OCI-LY7 (cell line): ENCODE measurements around the gene HOTAIR. TPM values are rescaled to one million over a fixed set of nuclear protein-coding genes. Genes with fewer than 3 reads are reported as not detected.
A peak's percentile ranks its signal among the peaks of the same experiment; 100 is the strongest.

Experiments
- Bru-seq: library from RNA; stranded (reverse); fragments of 400-500 nt; gene quantifications from one replicate; lab custom pipeline; 2021; lab: Mats Ljungman, UMichigan
- BruChase-seq, 2 experiments: library from RNA; stranded (reverse); fragments of 400-500 nt; gene quantifications; one replicate each; lab custom pipeline; 2021; lab: Mats Ljungman, UMichigan
- BruUV-seq: library from RNA; stranded (reverse); fragments of 400-500 nt; replicated peaks from 2 replicates; lab custom pipeline; 2021; lab: Mats Ljungman, UMichigan
- CTCF ChIA-PET: fragments of 300-600 bp; sonication (Branson Sonifier 250); formaldehyde crosslinking; loops from one replicate; lab custom pipeline; 2022; ENCODE audit warnings: antibody characterized with exemption; ENCODE audit not compliant: unreplicated experiment; lab: Charles Lee
- POLR2A ChIA-PET: fragments of 300-600 bp; sonication (Branson Sonifier 250); formaldehyde crosslinking; loops from one replicate; lab custom pipeline; 2022; ENCODE audit warnings: antibody characterized with exemption; lab: Charles Lee
- DNase-seq: peaks from one replicate; pipeline ENCODE4 v3.0.0-alpha.2; 2015; ENCODE audit warnings: low spot score
- H2AFZ ChIP-seq: fragments of 200-600 bp; sonication (generic), shearing (Covaris generic); 2 replicates; pipeline ENCODE4 v1.6.1; 2014; ENCODE audit warnings: mild to moderate bottlenecking, antibody characterized with exemption, low read length, moderate library complexity
- H3K27ac ChIP-seq: fragments of 200-600 bp; sonication (generic); 2 replicates; pipeline ENCODE4 v1.5.1; 2014; ENCODE audit warnings: mixed run types, low read depth, mild to moderate bottlenecking, moderate library complexity, low read length, inconsistent platforms; ENCODE audit not compliant: poor library complexity, severe bottlenecking
- H3K36me3 ChIP-seq: fragments of 200-600 bp; sonication (generic); 2 replicates; pipeline ENCODE4 v1.6.1; 2014; ENCODE audit warnings: mild to moderate bottlenecking, antibody characterized with exemption, low read length, moderate library complexity, mixed read lengths; ENCODE audit not compliant: insufficient read depth
- H3K4me1 ChIP-seq: fragments of 200-600 bp; sonication (generic); 2 replicates; pipeline ENCODE4 v1.5.1; 2014; ENCODE audit warnings: mild to moderate bottlenecking, low read length; ENCODE audit not compliant: insufficient read depth, poor library complexity, severe bottlenecking
- H3K4me2 ChIP-seq: fragments of 200-600 bp; sonication (generic); 2 replicates; pipeline ENCODE4 v1.6.1; 2014; ENCODE audit warnings: mild to moderate bottlenecking, low read length
- H3K4me3 ChIP-seq: fragments of 200-600 bp; sonication (generic); 2 replicates; pipeline ENCODE4 v1.5.1; 2014; ENCODE audit warnings: mild to moderate bottlenecking, low read depth, low read length; ENCODE audit not compliant: poor library complexity, severe bottlenecking
- H3K79me2 ChIP-seq: fragments of 200-600 bp; sonication (generic); 2 replicates; pipeline ENCODE4 v1.6.1; 2016; ENCODE audit warnings: low read depth, mild to moderate bottlenecking, low read length, moderate library complexity, mixed read lengths; ENCODE audit not compliant: insufficient read depth
- H3K9me2 ChIP-seq: fragments of 200-600 bp; sonication (generic); 2 replicates; pipeline ENCODE4 v1.6.1; 2016; ENCODE audit warnings: mild to moderate bottlenecking, low read length, mixed read lengths; ENCODE audit not compliant: insufficient read depth
- H3K9me3 ChIP-seq: fragments of 200-600 bp; sonication (generic); 2 replicates; pipeline ENCODE4 v1.6.1; 2014; ENCODE audit warnings: mild to moderate bottlenecking, mixed run types, low read length, mixed read lengths
- H4K20me1 ChIP-seq: fragments of 200-600 bp; sonication (generic); 2 replicates; pipeline ENCODE4 v1.6.1; 2014; ENCODE audit warnings: mild to moderate bottlenecking, antibody characterized with exemption, low read length, moderate library complexity, mixed read lengths; ENCODE audit not compliant: insufficient read depth
- CTCF ChIP-seq: fragments of 200-600 bp; sonication (generic); conservative IDR thresholded peaks from 2 replicates; pipeline ENCODE4 v1.5.1; 2014; ENCODE audit warnings: mild to moderate bottlenecking, antibody characterized with exemption, low read length, moderate library complexity, mixed read lengths
- EZH2phosphoT487 ChIP-seq: fragments of 200-600 bp; sonication (generic); IDR thresholded peaks from 2 replicates; pipeline ENCODE4 v1.6.1; 2018; ENCODE audit warnings: low read depth, borderline replicate concordance, mild to moderate bottlenecking, mixed run types, antibody characterized with exemption, low read length, moderate library complexity, mixed read lengths
- intact Hi-C: fragments of 100-400 bp; cut with micrococcal nuclease; formaldehyde crosslinking; loops from one replicate; pipeline ENCODE4 v1.10.0; 2022; ENCODE audit not compliant: unreplicated experiment
- long read RNA-seq: library from polyadenylated mRNA; stranded (forward); transcript quantifications from one replicate; pipeline ENCODE4 v2.0.0, GENCODE V29; 2022
- total RNA-seq, 2 experiments: library from RNA; depleted of rRNA in 1 of 2; stranded (reverse); fragments of >200 nt in 1 of 2; shearing (Covaris generic) in 1 of 2; gene quantifications; 2 replicates each; pipeline ENCODE4 v1.2.3, GENCODE V29; 2014 to 2022

The HOTAIR gene
- total RNA-seq (2014; rRNA removed; shearing (Covaris generic)), result 0.88 and 1.6 TPM in 2 replicates
- 3.6 and 5.3 TPM in 2 replicates for total RNA-seq (2022)
- Bru-seq, nascent RNA, result percentile 47 among the genes with signal in this experiment
- percentile 42 among the genes with signal in this experiment for BruChase-seq, experiment 1, labeled RNA remaining after a 6-hour chase
- BruChase-seq, experiment 2, labeled RNA remaining after a 2-hour chase, result percentile 52 among the genes with signal in this experiment
- long read RNA-seq, partial matches to known transcripts, result 0 of 3 reads
- long read RNA-seq, other reads (novel, unspliced or antisense), result 2 of 3 reads

GRCh38 chr12:53974084-53975063 lies at the start of gene HOTAIR:
Gene HOTAIR (minus strand): TSS chr12:53974954.
- intact Hi-C loops, result loop anchor here (5.0 kb wide), 1 partner anchor 217 kb away; no protein-coding TSS in a partner anchor
- no peak for TF ChIP-seq CTCF
- TF ChIP-seq EZH2phosphoT487, result no peak
- no peaks in the 10 kb centered on the region for H3K79me2 ChIP-seq
- H4K20me1 ChIP-seq, result no peaks in the 10 kb centered on the region
- H3K4me2 ChIP-seq, result peak within 1 kb of the TSS; percentile 65
- H3K9me3 ChIP-seq, result no peaks in the 10 kb centered on the region
- peaks cover 34% of the 10 kb centered on the region for H3K4me1 ChIP-seq
- DNase-seq, result peak; percentile 72
- H3K36me3 ChIP-seq, result no peaks in the 10 kb centered on the region
- CTCF ChIA-PET, result interaction anchor here (0.6 to 0.7 kb wide), 2 partner anchors 10 to 206 kb away, joined by 3 to 4 read pairs; no protein-coding TSS in a partner anchor
- BruUV-seq, result no TSS peak
- H2AFZ ChIP-seq, result peak within 1 kb of the TSS; percentile 77
- H3K9me2 ChIP-seq, result no peaks in the 10 kb centered on the region
- POLR2A ChIA-PET, result interaction anchor here (0.7 kb wide), 1 partner anchor 244 kb away, joined by 3 read pairs; no protein-coding TSS in a partner anchor
- H3K4me3 ChIP-seq, result peak within 1 kb of the TSS; percentile 71
- peak within 1 kb of the TSS; percentile 83 for H3K27ac ChIP-seq

- no peaks in the 10 kb centered on the region for H3K9me2 ChIP-seq
- ChIA-PET POLR2A (interaction anchor here (1.0 to 2.9 kb wide), 4 partner anchors 8 to 190 kb away, joined by 3 to 10 read pairs (median 4); partner anchors contain the start of gene HOXC5), CTCF (interaction anchor here (1.0 kb wide), 1 partner anchor 8 kb away, joined by 3 read pairs; no protein-coding TSS in a partner anchor)
- TF ChIP-seq CTCF (no peak), EZH2phosphoT487 (no peak)
- no peak overlapping the region for H3K27ac ChIP-seq
- intact Hi-C loops, result no loop called here
- no peak for DNase-seq
- H3K79me2 ChIP-seq, result no peaks in the 10 kb centered on the region
- H3K4me3 ChIP-seq, result no peak overlapping the region
- H4K20me1 ChIP-seq, result no peaks in the 10 kb centered on the region
- H3K4me1 ChIP-seq, result peaks cover 79% of the 10 kb centered on the region
- no peak overlapping the region for H2AFZ ChIP-seq
- no peak overlapping the region for H3K4me2 ChIP-seq
- H3K9me3 ChIP-seq, result no peaks in the 10 kb centered on the region
- H3K36me3 ChIP-seq, result no peaks in the 10 kb centered on the region
- BruUV-seq, result no TSS peak
Measured at GRCh38 chr12:54024127-54024526, 49.4 kb upstream of the HOTAIR start.
